Fibroblast of villous mesenchyme (primary cell): ENCODE data around the gene NIN. TPM values are rescaled to one million over a fixed set of nuclear protein-coding genes. Genes with fewer than 3 reads are reported as not detected.
A peak's percentile ranks its signal among the peaks of the same experiment; 100 is the strongest.

Source experiments
- DNase-seq: peaks from one replicate; pipeline ENCODE4 v3.0.0-alpha.2; 2010; ENCODE audit warnings: low read depth
- H3K4me3 ChIP-seq: 2 replicates; pipeline ENCODE4 v1.5.1; 2011; ENCODE audit warnings: low read depth, mild to moderate bottlenecking, low read length
- CTCF ChIP-seq: IDR thresholded peaks from 2 replicates; pipeline ENCODE4 v1.5.1; 2012; ENCODE audit warnings: low read depth, mild to moderate bottlenecking, low read length; ENCODE audit not compliant: insufficient read depth
- total RNA-seq: library from RNA; depleted of rRNA; stranded (reverse); fragments of >200 nt; gene quantifications from 2 replicates; pipeline ENCODE4 v1.2.3, GENCODE V29; 2012

Gene NIN
- total RNA-seq, 1 donor = 29.8 TPM

GRCh38 chr14:50837850-50838470 lies 7.0 kb upstream of the NIN start:
- no peak overlapping the region for H3K4me3 ChIP-seq
- TF ChIP-seq CTCF = no peak
- no peak for DNase-seq

- no peak for TF ChIP-seq CTCF
- H3K4me3 ChIP-seq = no peak overlapping the region
- DNase-seq = no peak
Observed at GRCh38 chr14:50837271-50837670, 6.3 kb upstream of the NIN start.

- no peak overlapping the region for H3K4me3 ChIP-seq
- no peak for DNase-seq
- TF ChIP-seq CTCF = no peak
Observed at GRCh38 chr14:50836515-50836914, 5.6 kb upstream of the NIN start.

- no peak for DNase-seq
- H3K4me3 ChIP-seq = no peak overlapping the region
- TF ChIP-seq CTCF = no peak
Observed at GRCh38 chr14:50835280-50835679, 4.3 kb upstream of the NIN start.

- no peak for DNase-seq
- H3K4me3 ChIP-seq = no peak overlapping the region
- TF ChIP-seq CTCF = no peak
Observed at GRCh38 chr14:50834802-50835276, 3.9 kb upstream of the NIN start.

- DNase-seq = peak; percentile 57
- no peak overlapping the region for H3K4me3 ChIP-seq
- TF ChIP-seq CTCF = no peak
Observed at GRCh38 chr14:50832935-50833630, 2.1 kb upstream of the NIN start.
